Esophagus muscularis mucosa (tissue), 3 donors: ENCODE results near the gene DPEP2.

Experiments used
- POLR2A ChIP-seq: fragments of 450-650 bp; IDR thresholded peaks from one replicate; pipeline ENCODE4 v1.6.1; 2017; ENCODE audit warnings: antibody characterized with exemption, moderate library complexity, mild to moderate bottlenecking, low read depth
- TF ChIP-seq, protein P1 (sequence below), 3 experiments: fragments of 200-600 bp in 2 of 3; fragments of 450-650 bp in 1 of 3; sonication (generic) in 2 of 3; IDR thresholded peaks; one replicate each; pipeline ENCODE4 v1.5.1; 2017 to 2019; ENCODE audit warnings: antibody characterized with exemption in 3 of 3, mild to moderate bottlenecking in 2 of 3, moderate library complexity in 1 of 3

DNA sequence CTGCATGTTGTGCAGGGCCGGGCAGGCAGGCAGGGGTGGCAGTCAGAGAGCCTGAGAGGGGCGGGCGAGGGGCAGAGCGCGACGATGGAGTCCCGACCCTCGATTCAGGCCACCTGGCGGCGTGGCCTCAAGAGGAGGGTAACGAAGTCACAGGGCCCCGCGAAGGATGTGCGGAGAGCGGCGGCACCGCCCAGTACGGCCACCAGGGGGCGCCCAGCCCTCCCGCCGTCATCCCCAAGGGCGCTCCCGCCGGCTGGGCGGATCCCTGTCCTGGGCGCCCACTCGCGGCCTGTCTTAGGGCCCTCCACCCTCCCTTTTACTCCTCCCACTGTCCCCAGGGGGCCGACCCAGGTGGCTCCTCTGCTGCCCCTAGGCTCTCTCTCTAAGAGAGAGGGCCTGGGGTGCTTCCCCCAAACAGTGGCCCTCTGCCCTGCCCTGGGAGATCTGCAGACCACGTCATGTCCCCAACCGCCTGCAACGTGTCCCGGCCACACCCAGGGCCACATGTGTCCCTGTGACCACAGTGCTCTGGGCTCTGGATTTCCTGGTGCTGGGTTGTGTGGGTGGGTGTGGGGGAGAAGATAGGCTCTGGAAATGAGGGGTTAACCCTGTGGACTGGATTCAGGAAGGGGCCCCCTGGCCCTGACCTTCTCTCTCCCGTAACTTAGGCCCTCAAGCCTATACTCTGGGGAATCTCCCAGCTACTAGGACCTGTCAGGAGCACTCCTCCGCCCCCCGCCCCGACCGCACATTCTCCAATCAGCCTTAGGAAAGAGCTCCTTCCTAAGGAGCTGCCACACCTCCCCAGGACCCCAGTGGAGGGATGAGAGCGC lies 5.9 kb downstream of the DPEP2 start:
- TF ChIP-seq, protein P1, sequence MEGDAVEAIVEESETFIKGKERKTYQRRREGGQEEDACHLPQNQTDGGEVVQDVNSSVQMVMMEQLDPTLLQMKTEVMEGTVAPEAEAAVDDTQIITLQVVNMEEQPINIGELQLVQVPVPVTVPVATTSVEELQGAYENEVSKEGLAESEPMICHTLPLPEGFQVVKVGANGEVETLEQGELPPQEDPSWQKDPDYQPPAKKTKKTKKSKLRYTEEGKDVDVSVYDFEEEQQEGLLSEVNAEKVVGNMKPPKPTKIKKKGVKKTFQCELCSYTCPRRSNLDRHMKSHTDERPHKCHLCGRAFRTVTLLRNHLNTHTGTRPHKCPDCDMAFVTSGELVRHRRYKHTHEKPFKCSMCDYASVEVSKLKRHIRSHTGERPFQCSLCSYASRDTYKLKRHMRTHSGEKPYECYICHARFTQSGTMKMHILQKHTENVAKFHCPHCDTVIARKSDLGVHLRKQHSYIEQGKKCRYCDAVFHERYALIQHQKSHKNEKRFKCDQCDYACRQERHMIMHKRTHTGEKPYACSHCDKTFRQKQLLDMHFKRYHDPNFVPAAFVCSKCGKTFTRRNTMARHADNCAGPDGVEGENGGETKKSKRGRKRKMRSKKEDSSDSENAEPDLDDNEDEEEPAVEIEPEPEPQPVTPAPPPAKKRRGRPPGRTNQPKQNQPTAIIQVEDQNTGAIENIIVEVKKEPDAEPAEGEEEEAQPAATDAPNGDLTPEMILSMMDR (IDR thresholded peaks at IDR 0.05) = peak in 2 of 3 experiments; percentile 97 to 99
- peak; percentile 9 for TF ChIP-seq POLR2A
